Activated naive CD8-positive, alpha-beta T cell treated with anti-CD3 and anti-CD28 coated beads, Interleukin-2, amount 10 ng/mL, durations not matched to agents 7 days and 5 days (primary cell): ENCODE data around the gene CLTCL1. TPM values are rescaled to one million over a fixed set of nuclear protein-coding genes. Genes with fewer than 3 reads are reported as not detected.

Experiments
- ATAC-seq: fragments of 150-1000 bp; cut with Tn5 transposase; one replicate; pipeline ENCODE4 v1.10.0; 2021; ENCODE audit warnings: low read depth, moderate library complexity
- POLR2A ChIA-PET: fragments of 350-600 bp; sonication (Branson Sonifier 250); formaldehyde crosslinking; loops from one replicate; lab custom pipeline; 2021; ENCODE audit warnings: antibody characterized with exemption; lab: Charles Lee
- DNase-seq: peaks from one replicate; pipeline ENCODE4 v3.0.0; 2021
- H3K27ac Mint-ChIP-seq: one replicate; pipeline ENCODE4 v1.8.0; 2022; ENCODE audit warnings: mild to moderate bottlenecking, mixed read lengths
- H3K27me3 Mint-ChIP-seq: one replicate; pipeline ENCODE4 v1.8.0; 2022; ENCODE audit warnings: mild to moderate bottlenecking, moderate library complexity, mixed read lengths
- H3K36me3 Mint-ChIP-seq: one replicate; pipeline ENCODE4 v1.8.0; 2021; ENCODE audit warnings: mild to moderate bottlenecking, mixed read lengths
- H3K4me1 Mint-ChIP-seq: one replicate; pipeline ENCODE4 v1.8.0; 2021; ENCODE audit warnings: mixed read lengths
- H3K4me3 Mint-ChIP-seq: one replicate; pipeline ENCODE4 v1.8.0; 2022; ENCODE audit warnings: mild to moderate bottlenecking, moderate library complexity, mixed read lengths
- H3K9me3 Mint-ChIP-seq: one replicate; pipeline ENCODE4 v1.8.0; 2021; ENCODE audit warnings: mixed read lengths
- total RNA-seq, 2 experiments: library from RNA; stranded (reverse); gene quantifications; one replicate each; pipeline ENCODE4 v1.2.3, GENCODE V29; 2021

Gene CLTCL1
- total RNA-seq, 2 experiments from 2014 or later = 0.62 to 1.3 TPM

DNA sequence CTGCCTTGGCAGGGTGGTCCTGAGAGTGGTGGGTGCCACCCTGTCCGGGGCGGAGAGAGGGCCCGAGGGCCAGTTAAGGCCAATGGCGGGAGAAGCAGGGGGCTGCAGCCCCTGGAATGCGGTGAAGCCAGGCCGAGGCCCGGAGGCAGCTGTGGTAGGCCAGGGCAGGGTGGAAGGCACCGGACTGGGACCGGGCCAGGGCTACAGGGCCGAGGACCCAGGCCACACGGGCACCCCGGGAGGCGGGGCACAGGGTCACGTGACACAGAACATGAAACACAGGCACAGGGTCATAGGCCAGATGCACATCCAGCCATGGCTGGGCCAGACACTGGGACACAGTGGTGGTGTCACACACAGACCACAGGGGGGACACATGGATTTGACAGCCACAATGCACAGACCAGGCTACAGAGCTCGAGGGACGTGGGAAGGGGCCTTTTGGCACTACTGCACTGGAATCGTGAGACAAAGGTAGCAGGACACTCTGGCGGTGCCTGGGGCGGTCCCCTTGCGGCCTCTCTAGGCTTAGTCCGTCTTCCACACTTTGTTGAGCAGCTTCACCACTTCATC is 115.8 kb downstream of the CLTCL1 start:
- peak overlapping the region; percentile 57 for H3K4me3 Mint-ChIP-seq
- POLR2A ChIA-PET = interaction anchor here (0.7 to 1.3 kb wide), 2 partner anchors 8 to 19 kb away, joined by 3 to 5 read pairs; no protein-coding TSS in a partner anchor
- H3K36me3 Mint-ChIP-seq = no peaks in the 10 kb centered on the region

DNA sequence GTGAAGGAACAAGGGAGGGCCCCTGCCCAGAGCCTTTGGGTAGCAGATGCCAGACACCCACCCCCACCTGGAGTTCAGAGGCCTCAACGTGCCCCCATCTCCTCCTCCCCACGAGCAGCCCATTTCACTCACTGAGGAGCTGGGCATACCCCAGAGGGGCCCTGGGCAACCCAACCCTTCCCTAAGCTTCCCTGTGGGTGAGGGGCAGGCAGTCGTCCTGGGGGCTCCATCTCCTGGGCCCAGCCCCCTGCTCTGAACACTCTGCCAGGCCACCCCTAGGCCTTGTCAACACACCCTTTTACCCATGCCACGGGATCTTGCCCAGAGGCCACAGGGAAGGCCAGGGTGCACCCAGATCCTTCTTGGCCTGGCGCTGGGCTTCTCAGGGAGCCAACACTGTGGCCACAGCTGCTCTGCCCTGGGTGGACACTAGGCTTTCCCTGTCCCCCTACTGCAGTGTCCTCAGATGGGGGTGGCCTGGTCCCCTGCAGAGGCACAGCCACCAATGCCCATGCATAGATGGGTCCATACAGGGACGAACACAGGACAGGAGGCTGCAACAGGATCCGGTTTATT is 116.4 kb downstream of the CLTCL1 start:
- Mint-ChIP-seq H3K4me3 (no peak overlapping the region), H3K4me1 (peaks cover 32% of the 10 kb centered on the region), H3K9me3 (no peaks in the 10 kb centered on the region), H3K36me3 (no peaks in the 10 kb centered on the region), H3K27ac (no peak overlapping the region), H3K27me3 (peaks cover 7% of the 10 kb centered on the region)
- POLR2A ChIA-PET = interaction anchor here (1.3 to 2.4 kb wide), 2 partner anchors 8 to 53 kb away, joined by 5 to 7 read pairs; partner anchors contain the start of gene DGCR2
- ATAC-seq (no peak), DNase-seq (no peak)

More for the DNA sequence above, 115.8 kb downstream of the CLTCL1 start:
- Mint-ChIP-seq H3K27ac (no peak overlapping the region), H3K9me3 (no peaks in the 10 kb centered on the region), H3K4me1 (peaks cover 26% of the 10 kb centered on the region), H3K27me3 (peaks cover 1% of the 10 kb centered on the region)
- no peak for ATAC-seq
- no peak for DNase-seq

DNA sequence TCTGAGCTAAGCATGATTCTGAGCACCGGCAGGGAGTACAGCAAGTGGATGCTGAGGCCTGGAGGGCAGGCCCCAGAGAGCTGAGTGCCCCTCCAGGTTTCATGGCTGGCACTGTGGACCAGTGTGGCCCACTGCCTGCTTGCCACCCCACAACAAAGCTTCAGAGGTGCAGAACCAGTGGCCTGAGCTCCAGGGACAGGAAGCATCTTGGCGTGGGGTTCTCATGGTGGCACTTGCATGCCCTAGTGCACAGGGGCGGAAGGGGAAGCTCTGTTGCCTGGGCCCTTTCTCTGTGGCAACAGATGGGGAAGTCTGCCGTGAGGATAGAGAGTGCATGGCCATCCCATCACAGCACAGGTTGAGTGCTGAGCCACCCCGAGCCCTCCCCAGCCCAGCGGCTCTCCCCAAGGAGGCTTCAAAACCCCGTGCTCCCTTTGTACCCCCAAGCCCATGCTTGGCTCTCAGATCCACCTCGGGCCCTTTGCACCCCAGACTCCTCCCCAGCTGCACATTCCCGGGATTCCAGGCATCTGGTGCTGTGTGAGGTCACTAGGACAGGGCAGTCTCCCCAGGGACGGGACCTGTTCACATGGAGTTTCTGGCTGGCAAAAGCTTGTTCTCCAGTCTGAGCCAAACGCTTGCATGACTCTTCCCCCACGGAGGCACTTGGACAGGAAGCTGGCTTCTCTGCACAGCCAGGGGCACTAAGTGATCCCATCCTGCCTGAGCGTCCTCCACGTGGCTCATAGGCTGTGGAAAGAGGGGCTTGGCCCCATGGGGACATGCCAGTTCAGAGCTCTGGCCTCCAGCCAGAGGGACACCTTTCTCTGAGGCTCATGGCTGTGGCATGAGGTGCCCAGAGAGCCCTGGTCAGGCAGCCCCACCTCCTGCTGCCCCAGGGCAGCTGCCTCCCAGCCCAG is 117.2 kb downstream of the CLTCL1 start:
- Mint-ChIP-seq H3K27me3 (peaks cover 12% of the 10 kb centered on the region), H3K27ac (peak overlapping the region; percentile 34), H3K9me3 (no peaks in the 10 kb centered on the region), H3K4me1 (peaks cover 33% of the 10 kb centered on the region), H3K4me3 (no peak overlapping the region), H3K36me3 (no peaks in the 10 kb centered on the region)
- DNase-seq (no peak), ATAC-seq (no peak)
- POLR2A ChIA-PET = interaction anchor here (1.3 to 2.4 kb wide), 3 partner anchors 9 to 53 kb away, joined by 3 to 7 read pairs (median 5); partner anchors contain the start of gene DGCR2

DNA sequence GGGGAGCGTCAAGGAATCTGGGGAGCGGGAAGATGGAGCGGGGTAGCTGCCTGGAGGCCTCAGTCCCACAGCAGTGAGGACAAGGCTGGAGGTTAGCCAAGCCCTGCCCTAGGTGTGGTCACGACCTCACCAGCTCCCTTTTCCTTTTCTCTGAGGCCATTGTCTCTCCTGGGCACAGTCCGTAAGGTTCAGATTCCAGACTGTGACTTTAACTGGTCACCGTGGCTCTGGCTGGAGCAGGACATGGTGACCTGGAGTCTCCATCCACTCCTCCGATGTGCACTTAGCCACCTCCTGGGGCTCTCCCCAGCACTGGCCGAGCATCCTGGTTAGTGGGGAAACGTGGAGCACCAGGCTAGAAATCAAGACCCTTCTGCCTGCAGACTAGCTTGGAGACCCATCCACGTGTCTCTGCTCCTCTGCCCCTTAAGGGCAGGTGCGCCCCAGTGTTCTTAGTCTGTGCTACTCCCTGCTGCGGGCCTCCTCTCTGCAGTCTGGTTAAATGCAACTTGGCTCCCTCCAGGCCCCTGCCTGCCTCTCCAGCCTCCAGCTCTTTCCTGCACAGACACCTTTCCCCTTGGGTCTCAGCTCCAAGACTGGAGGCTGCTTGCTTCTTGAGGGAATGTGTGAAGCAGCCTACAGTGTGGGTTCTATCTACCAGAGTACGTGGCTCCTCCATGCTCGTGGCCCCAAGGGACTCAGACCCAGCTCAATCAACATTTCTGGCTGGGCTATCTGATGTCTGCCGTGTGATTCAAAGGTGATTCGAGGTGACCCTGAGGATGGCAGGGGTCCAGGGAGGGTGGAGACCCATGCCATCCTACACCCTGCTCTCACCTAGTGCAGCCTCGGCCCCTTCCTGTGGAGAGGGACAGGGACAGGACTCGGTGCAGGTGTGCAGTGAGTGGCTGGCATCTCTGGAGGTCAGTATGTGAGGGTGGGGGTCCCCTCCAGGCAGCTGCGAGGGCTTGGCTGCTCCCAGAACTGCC is 118.2 kb downstream of the CLTCL1 start:
- Mint-ChIP-seq H3K27me3 (peaks cover 21% of the 10 kb centered on the region), H3K36me3 (no peaks in the 10 kb centered on the region), H3K4me1 (peaks cover 34% of the 10 kb centered on the region), H3K27ac (peak overlapping the region; percentile 92), H3K9me3 (no peaks in the 10 kb centered on the region), H3K4me3 (peak overlapping the region; percentile 92)
- ATAC-seq (no peak), DNase-seq (no peak)
- POLR2A ChIA-PET = interaction anchor here (0.8 to 2.4 kb wide), 3 partner anchors 25 to 306 kb away, joined by 3 to 7 read pairs (median 3); partner anchors contain the start of genes CDC45, DGCR2 and UFD1

DNA sequence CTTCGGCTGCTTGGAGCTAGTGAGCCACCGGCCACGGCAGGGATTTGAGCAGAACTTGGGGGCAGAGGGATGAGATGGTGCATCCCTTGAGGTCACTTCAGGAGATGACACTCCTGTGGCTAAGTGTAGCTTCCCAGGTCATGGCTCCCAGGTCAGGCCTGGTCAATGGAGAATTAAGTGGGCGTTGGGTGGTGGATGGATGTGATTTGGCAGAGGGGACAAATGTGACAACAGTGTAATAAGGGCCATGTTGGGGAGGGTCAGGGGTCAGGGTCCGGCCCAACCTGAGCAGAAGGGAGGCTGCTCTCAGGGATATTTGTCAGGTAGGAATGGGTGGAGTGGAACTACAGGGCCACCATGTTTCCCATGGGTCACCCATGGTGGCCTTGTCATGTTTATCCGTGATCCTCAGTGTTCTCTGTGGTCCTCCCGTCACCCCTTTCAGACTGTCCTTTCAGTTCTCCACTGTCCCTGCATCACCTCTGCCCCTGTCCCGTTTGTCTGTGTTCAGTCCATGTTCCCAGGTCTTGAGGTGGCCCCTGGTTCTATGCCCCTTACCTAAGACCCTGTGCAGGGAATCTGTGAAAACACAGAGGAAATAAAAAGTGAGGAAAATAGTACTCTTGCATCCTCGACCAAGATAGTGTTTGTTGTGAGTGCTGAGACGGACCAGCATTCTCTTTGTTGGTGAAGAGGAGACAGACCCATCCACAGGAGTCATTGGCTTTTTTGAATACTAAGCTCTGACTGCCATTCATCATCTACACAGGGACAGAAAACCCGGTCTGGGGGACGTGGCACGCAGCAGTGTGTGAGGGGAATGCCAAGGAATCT is 119.1 kb downstream of the CLTCL1 start:
- no peaks in the 10 kb centered on the region for H3K36me3 Mint-ChIP-seq
- H3K4me1 Mint-ChIP-seq = peaks cover 34% of the 10 kb centered on the region
- H3K27me3 Mint-ChIP-seq = peaks cover 30% of the 10 kb centered on the region
- POLR2A ChIA-PET = interaction anchor here (0.8 to 2.4 kb wide), 2 partner anchors 51 to 307 kb away, joined by 3 to 7 read pairs; partner anchors contain the start of genes CDC45, DGCR2 and UFD1
- H3K27ac Mint-ChIP-seq = peak overlapping the region; percentile 92
- peak overlapping the region; percentile 92 for H3K4me3 Mint-ChIP-seq
- no peak for ATAC-seq
- H3K9me3 Mint-ChIP-seq = no peaks in the 10 kb centered on the region
- no peak for DNase-seq

DNA sequence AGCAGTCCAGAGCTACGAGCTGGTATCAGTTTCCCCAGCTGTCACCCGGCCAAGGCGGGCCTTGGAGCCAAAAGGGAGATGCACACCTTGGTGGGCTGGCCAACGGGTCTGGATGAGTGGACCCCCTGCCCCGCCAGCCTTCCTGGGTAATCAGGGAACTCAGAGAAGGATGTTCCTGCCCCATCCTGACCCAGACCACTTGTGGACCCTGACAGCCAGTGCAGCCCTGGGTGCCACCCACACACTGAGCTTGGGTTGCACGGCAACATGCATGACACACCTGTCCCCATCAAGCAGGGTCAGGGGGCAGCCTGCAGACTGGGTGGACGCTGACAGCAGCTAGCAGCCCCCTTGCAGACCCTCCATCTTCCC is 121.6 kb downstream of the CLTCL1 start:
- Mint-ChIP-seq H3K9me3 (no peaks in the 10 kb centered on the region), H3K27ac (no peak overlapping the region), H3K36me3 (no peaks in the 10 kb centered on the region), H3K27me3 (peaks cover 45% of the 10 kb centered on the region), H3K4me1 (peaks cover 28% of the 10 kb centered on the region), H3K4me3 (peak overlapping the region; percentile 92)
- POLR2A ChIA-PET = interaction anchor here (0.5 to 1.4 kb wide), 3 partner anchors 8 to 25 kb away, joined by 3 to 4 read pairs (median 3); partner anchors contain the start of genes ESS2 and SLC25A1
- DNase-seq = no peak
- no peak for ATAC-seq

DNA sequence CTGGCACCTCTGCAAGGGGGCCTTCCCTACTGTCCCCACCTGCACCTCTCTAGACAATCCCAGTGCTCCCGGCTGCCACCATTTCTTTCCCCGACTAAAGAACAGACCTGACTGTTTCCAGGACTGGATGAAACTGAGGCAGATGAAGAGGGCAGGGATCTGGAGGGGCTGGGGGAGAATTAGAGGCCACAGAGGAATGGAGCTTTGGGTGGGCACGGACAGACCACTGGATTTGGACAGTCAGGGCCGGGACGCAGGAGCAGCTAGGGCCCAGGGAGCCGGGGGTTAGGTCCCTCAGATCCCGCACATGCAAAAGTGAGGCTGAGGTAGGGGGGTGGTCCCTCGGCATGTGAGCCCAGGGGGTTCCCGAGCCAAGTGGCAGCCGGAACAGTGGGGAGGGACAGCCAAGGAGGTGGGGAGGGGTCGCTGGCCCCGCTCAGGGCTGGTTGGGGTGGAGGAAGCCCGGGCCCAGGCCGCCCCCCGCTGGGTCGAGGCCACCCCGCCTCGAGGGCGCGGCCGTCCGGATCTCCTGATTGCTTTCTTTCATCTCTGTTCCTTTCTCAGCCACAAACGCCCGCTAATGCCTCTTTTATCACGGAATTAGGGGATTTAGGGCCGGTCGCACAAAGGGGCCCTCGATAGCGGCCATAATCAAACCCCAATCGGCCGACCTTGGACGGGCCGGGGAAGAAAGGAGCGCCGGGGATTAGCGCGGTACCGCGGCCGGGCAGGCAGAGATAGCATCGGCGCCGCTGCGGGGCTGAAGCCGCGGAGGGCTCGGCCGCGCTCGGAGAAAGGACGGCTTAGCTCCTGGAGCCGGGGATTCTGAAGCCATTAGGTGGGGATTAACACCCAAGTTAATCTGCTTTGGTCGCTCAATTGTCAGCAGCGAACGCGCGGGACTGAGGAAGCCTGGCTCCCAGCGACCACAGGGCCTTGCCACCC is 122.2 kb downstream of the CLTCL1 start:
- POLR2A ChIA-PET = interaction anchor here (0.5 to 1.4 kb wide), 3 partner anchors 9 to 25 kb away, joined by 3 to 4 read pairs (median 3); partner anchors contain the start of genes ESS2 and SLC25A1
- H3K36me3 Mint-ChIP-seq = no peaks in the 10 kb centered on the region

DNA sequence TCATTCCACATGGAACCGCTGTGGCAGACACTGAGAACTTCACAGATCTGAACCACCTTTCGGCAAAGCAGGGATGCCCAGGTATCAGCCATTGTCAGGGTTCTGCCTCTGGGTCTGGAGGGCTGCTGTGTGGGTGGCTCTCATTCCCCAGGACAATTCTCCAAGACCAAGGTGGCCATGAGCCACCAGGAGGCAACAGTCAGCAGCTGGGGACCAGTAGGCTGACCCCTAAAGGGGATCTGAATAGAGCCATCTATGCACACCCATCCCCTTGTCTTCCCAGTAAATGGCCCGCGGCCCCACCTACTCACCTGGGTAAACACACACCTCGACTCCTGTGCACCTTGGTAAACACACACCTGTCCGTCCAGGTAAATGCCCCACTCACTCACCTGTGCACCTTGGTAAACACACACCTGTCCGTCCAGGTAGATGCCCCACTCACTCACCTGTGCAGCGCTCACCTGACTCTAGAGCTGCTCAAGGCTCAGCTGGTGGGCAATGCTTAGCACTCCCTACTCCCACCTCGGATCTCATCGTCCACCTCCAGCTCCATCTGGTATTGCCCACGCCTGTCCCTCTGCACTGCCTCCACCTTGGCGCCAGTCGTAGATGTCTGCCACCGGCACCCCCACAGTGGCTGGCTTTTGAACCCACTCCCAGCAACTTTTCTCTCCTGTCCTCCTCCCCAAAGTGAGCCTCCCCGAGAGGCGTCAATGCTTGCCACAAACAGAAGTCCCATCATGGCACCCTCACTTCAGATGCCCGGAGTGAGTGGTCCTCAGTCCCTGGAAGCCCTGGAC is 123.2 kb downstream of the CLTCL1 start:
- Mint-ChIP-seq H3K27ac (no peak overlapping the region), H3K9me3 (no peaks in the 10 kb centered on the region), H3K4me3 (no peak overlapping the region), H3K27me3 (peaks cover 49% of the 10 kb centered on the region), H3K4me1 (peaks cover 25% of the 10 kb centered on the region), H3K36me3 (no peaks in the 10 kb centered on the region)
- POLR2A ChIA-PET = interaction anchor here (1.2 to 1.4 kb wide), 2 partner anchors 10 to 18 kb away, joined by 3 to 4 read pairs; partner anchors contain the start of genes GSC2 and SLC25A1
- no peak for DNase-seq
- no peak for ATAC-seq

More for the DNA sequence above, 122.2 kb downstream of the CLTCL1 start:
- Mint-ChIP-seq H3K4me1 (peaks cover 28% of the 10 kb centered on the region), H3K4me3 (peak overlapping the region; percentile 60), H3K27ac (no peak overlapping the region), H3K27me3 (peaks cover 49% of the 10 kb centered on the region), H3K9me3 (no peaks in the 10 kb centered on the region)
- ATAC-seq (no peak), DNase-seq (no peak)

DNA sequence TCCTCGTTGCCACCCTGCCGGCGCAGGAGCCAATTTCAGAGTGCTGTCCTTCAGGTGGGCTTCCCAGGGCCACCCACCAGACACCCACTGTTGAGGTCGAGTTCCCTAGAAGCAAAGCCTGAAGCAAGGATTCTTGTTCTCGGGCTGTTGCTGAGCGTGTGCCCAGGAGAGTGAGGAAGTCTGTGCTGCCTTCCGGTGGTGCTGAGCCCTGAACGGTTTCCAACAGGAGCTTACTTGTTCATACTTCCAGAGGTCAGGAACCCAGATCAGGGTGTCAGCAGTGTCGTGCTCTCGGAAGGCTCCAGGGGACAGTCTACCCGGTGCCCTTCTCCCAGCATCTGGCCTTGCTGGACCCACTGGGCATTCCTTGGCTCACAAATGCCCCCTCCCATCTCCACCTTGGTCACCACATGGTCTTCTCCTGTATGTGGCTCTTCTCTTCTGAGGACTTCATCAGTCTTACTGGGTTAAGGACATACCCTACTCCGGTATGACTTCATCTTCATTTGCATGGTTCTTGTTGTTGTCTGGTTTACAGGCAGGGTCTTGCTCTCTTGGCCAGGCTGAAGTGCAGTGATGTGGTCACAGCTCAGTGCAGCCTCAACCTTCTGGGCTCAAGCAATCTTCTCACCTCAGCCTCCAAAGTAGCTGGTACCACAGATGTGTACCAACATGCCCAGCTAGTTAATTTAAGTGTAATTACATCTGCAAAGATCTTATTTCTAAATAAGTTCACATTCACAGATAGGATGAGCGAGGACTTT is 124.2 kb downstream of the CLTCL1 start:
- no peaks in the 10 kb centered on the region for H3K9me3 Mint-ChIP-seq
- no peaks in the 10 kb centered on the region for H3K36me3 Mint-ChIP-seq
- ATAC-seq = no peak
- H3K27ac Mint-ChIP-seq = no peak overlapping the region
- no peak for DNase-seq
- POLR2A ChIA-PET = interaction anchor here (1.2 kb wide), 1 partner anchor 17 kb away, joined by 3 read pairs; the partner anchor contains the start of gene GSC2
- peaks cover 16% of the 10 kb centered on the region for H3K4me1 Mint-ChIP-seq
- no peak overlapping the region for H3K4me3 Mint-ChIP-seq
- peaks cover 52% of the 10 kb centered on the region for H3K27me3 Mint-ChIP-seq
